C4-2B (cell line): ENCODE data around the gene RNF111.

ENCODE experiments used
- CTCF ChIP-seq: fragments of 450-650 bp; conservative IDR thresholded peaks from 2 replicates; pipeline ENCODE4 v1.5.1; 2017; ENCODE audit warnings: mild to moderate bottlenecking
- ZFX ChIP-seq: fragments of 450-650 bp; IDR thresholded peaks from 2 replicates; pipeline ENCODE4 v1.6.1; 2017

- no peak for TF ChIP-seq CTCF
- TF ChIP-seq ZFX: peak; percentile 86
Measured at GRCh38 chr15:58987491-58988005, at the start of gene RNF111.
